Kidney glomerular epithelial cell (primary cell): ENCODE measurements around the gene SIGLEC9.
"Not testable (repeated sequence)": the region's sequence is repeated elsewhere in the genome, so short reads cannot be mapped to it uniquely, and the experiment has no call there.

Source experiments
- DNase-seq: peaks from one replicate; lab custom pipeline; 2025; lab: John Stamatoyannopoulos, UW

Gene SIGLEC9

GRCh38 chr19:51123802-51124201, 904 bp upstream of the SIGLEC9 start:
- no peak for DNase-seq

- DNase-seq = no peak
Observed at GRCh38 chr19:51124216-51124615, 490 bp upstream of the SIGLEC9 start.

DNA sequence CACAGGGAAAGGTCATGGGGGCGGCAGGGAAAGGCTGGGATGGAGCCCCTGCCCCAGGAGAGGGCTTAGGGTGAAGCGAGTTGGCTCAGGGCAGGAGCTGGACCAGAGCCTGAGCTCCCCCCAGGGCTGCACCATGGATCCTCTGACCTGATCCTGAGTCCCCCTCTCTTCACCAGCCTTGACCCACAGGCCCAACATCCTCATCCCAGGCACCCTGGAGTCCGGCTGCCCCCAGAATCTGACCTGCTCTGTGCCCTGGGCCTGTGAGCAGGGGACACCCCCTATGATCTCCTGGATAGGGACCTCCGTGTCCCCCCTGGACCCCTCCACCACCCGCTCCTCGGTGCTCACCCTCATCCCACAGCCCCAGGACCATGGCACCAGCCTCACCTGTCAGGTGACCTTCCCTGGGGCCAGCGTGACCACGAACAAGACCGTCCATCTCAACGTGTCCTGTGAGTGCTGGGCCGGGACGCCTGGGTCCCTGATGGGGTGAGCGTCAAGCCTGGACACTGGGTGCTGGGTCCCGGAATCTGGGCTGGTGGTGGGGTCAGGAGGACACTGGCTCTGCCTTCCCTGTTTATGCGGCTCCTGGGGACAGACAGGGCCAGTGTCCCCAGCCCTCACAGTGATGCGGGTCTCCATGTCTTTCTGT, 842 bp downstream of the SIGLEC9 start:
- DNase-seq = no peak

DNA sequence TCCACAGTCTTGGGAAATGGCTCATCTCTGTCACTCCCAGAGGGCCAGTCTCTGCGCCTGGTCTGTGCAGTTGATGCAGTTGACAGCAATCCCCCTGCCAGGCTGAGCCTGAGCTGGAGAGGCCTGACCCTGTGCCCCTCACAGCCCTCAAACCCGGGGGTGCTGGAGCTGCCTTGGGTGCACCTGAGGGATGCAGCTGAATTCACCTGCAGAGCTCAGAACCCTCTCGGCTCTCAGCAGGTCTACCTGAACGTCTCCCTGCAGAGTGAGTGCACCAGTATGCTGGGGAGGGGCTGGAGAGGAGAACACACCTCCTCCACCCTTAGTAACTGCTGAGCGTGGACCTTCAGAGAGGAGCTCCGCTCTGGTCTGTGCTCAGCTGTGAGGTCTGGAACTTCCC, 2.3 kb downstream of the SIGLEC9 start:
- no peak for DNase-seq

DNA sequence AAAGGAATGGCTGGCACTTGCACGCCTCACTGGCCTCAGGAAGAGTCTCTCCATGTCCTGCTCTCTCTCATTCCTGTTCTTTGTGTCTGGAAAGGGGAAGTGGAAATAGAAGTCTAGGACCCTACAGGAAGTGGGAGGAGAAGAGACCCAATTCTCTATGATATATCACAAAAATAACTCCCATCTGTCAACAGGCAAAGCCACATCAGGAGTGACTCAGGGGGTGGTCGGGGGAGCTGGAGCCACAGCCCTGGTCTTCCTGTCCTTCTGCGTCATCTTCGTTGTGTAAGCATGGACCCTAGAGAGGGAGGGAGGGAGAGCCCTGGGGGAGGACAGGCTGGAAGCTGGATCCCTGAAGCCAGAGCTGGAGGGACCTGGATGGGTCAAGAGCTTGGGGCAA, 3.0 kb downstream of the SIGLEC9 start:
- no peak for DNase-seq

DNA sequence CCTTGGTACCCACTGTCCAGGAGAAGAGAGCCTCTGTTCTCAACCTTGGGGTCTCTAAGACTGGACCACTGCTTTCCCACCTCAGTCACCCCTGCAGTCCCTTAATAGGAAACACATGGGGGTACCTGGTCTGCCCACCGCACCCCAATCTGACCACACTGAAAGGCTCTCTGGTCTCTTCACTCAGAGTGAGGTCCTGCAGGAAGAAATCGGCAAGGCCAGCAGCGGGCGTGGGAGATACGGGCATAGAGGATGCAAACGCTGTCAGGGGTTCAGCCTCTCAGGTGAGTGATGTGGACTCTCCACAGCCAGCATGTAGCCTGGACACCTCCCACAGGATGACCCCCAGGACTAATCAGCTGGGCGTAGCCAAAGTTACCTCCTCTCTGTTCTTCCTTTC, 3.5 kb downstream of the SIGLEC9 start:
- DNase-seq = no peak

GRCh38 chr19:51129716-51130115, 5.0 kb downstream of the SIGLEC9 start:
- no peak for DNase-seq

- no peak for DNase-seq
Observed at GRCh38 chr19:51131780-51132680, 7.3 kb downstream of the SIGLEC9 start.

DNA sequence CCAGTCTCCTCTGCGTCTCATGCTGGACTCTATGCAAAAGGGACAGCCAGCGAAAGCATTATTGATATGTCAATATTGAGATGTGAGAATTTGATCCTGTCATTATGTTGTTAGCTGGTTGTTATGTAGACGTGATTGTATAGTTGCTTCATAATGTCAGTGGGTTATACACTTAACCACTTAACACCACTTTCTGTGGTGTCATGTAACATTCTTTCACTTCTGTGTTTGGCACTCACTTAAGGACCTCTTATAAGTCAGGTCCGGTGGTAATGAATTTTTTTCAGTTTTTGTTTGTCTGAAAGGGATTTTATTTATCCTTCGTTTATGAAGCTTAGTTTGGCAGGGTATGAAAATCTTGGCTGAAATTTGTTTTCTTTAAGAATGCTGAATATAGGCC, 10.3 kb downstream of the SIGLEC9 start:
- DNase-seq = no peak

DNA sequence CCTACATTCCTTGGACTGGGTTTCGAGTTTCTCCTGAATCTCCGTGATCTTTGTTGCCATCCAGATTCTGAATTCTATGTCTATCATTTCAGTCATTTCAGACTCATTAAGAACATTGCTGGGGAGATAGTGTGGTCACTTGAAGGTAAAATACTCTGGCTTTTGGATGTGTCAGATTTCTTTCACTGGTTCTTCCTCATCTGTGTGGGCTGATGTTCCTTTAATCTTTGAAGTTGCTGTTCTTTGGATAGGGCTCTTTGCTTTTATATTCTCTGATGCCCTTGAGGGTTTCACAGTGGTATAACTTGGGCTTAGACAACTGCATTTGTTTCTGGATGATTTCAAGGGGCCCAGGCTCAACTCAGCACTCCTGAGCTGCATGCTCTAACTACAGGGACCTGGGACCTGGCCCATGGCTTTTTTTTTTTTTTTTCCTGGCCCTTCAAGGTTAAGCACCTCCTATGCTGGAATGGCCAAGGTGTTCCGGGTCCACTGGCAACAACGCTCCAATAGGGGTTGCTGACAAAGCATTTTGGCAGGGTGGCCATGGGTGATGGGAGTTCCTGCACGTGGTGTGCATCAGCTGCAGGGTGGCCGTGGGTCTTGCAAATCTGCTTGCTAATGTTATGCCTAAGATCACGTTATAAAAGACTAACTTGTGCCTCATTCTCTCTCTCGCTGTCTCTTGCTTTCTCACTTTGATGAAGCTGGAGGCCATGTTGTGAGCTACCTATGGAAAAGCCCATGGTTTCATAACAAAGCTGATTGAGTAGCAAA, 11.5 kb downstream of the SIGLEC9 start:
- no peak for DNase-seq

DNA sequence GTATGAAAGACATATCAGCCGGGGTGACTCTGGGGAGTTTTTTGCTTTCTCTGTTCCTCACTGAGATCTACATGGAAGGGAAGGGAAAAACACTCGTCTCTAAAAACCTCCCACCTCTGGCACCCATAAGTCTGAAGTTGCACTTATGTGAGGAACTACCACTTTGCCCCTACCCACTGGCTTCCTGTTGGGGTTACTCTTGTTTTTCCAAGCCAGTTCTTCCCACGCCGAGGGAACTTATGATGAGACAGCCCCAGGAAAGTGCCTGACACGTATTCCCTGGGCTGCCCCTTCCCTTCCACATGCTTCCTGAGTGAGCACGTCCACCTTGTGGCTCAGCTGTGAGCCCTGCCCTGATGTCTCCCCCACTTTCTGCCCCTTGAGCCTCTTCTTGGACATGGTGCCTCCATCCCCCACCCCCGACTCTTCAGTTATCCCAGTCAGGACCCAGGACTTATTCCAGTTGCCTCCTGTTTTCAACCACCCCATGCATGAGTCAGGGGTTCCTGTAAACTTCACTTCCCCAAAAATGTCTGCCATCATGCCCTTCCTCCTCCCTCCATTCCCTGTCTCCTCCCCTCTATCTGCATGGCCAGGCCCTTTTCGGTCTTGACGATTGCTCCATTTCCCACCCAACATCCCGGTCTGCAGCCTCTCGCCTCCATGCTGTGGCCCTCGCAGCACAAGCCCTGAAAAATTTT, 12.3 kb downstream of the SIGLEC9 start:
- no peak for DNase-seq

- no peak for DNase-seq
Observed at GRCh38 chr19:51137792-51138425, 13.2 kb downstream of the SIGLEC9 start.

DNA sequence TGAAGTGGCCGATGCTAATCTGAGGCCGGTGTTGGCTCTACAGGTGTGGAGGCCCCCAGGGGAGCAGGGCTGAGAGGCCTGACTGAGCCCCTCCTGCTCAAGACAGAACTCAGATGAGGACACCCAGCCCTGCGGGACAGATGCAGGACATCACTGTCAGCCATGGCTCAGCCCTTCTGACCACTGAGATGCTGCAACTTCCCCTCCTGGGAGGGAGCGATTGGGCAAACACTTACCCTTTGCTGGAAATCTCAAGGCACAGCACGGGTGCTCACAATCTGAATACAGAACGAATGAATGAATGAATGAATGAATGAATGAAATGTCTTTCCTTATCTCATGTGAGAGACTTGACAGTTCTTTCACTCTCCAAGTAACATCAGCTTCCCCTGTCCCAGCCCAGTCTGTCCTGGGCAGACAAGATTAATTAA, 13.9 kb downstream of the SIGLEC9 start:
- DNase-seq = no peak

GRCh38 chr19:51139299-51140014, 14.8 kb downstream of the SIGLEC9 start:
- no peak for DNase-seq

DNA sequence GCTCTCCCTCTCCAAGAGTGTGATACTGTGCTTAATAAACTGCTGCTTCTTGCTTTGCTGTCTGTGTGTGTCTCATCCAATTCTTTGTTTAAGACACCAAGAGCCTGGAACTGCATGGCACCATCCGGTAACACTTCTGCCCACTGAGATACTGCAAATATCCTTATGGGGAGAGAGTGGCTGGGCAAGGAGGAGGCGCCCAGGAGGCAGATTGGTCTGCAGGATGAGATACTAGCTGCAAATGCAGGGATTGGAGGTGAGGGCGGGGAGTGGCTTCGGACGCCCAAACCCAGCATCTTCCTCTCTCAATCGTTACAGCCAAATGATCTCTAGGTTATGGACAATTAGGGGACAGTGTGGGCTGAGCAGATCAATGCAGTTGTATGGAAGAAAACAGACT, 15.7 kb downstream of the SIGLEC9 start:
- no peak for DNase-seq

DNA sequence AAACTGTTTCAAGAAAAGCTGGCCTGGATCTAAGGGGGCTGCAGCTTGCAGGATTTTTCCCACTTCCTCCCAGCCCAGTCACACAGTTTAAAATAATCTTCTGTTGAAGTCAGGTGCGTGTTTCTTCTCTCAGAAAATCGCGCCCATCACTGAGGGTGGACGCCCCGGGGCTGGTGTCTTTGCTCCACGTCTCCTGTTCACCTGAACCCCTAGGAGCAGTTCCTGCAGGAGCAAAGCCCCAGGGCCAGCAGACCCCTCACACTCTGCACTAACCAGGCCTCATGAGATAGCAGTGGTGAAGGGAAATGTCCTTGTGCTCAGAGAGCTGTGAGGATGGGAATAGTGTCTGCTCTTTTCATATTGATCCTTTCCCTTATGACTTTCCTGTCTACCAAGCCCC, 16.5 kb downstream of the SIGLEC9 start:
- DNase-seq = no peak

GRCh38 chr19:51142119-51142518, 17.4 kb downstream of the SIGLEC9 start, which contains the start of gene SIGLEC7:
TSS of gene SIGLEC7 (plus strand) at chr19:51142301. CDS start at chr19:51142370, 69 bp downstream.
- DNase-seq = no peak

GRCh38 chr19:51142809-51143475, 18.2 kb downstream of the SIGLEC9 start:
- not testable (repeated sequence) for DNase-seq

DNA sequence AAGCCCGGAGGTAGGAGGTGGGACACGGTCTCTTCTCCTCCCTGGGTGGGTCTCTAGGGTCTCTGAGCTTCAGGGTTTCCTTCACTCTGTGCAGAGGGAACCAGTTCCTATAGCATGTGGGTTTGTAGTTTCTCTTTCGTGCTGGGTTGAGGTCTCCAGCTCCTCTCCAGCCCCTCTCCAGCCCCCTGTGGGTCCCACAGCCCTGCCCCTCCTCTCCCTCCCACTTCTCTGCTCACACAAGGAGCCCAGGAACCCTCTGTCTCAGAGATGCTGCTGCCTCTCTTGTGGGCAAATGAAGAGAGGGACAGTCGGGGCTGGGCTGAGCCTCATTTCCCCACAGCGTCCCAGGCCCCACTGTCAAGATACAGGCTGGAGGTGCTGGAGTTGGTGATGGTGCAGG, 18.8 kb downstream of the SIGLEC9 start:
- DNase-seq = no peak

GRCh38 chr19:51144482-51145045, 19.9 kb downstream of the SIGLEC9 start:
- no peak for DNase-seq
